IMR-90 (cell line): ENCODE results near the gene TADA2A. TPM values are rescaled to one million over a fixed set of nuclear protein-coding genes. Genes with fewer than 3 reads are reported as not detected.

ENCODE experiments used
- ATAC-seq: fragments of 200-7000 bp; cut with Tn5 transposase; 2 replicates; pipeline ENCODE4 v1.9.1; 2020; ENCODE audit warnings: low read depth, mild to moderate bottlenecking, moderate library complexity
- BruUV-seq: library from RNA; stranded (reverse); fragments of 400-500 nt; replicated peaks from 2 replicates; lab custom pipeline; 2021; lab: Mats Ljungman, UMichigan
- CTCF ChIA-PET: fragments of 300-600 bp; formaldehyde crosslinking; extraction: SDS; loops from one replicate; lab custom pipeline; 2021; ENCODE audit warnings: antibody characterized with exemption; lab: Yijun Ruan, JAX
- POLR2A ChIA-PET: fragments of 300-600 bp; sonication (Branson Sonifier 250); formaldehyde crosslinking; loops from one replicate; lab custom pipeline; 2022; ENCODE audit warnings: antibody characterized with exemption; ENCODE audit not compliant: unreplicated experiment; lab: Charles Lee
- DNase-seq: peaks from one replicate; pipeline ENCODE4 v3.0.0; 2013
- H2AFZ ChIP-seq: replicated peaks from 2 replicates; pipeline ENCODE3; 2013; ENCODE audit warnings: low read length, mild to moderate bottlenecking; ENCODE audit not compliant: poor library complexity
- H2AK5ac ChIP-seq: 2 replicates; pipeline ENCODE4 v1.6.1; 2013; ENCODE audit warnings: low read depth, low read length, inconsistent platforms
- H2AK9ac ChIP-seq: replicated peaks from 2 replicates; pipeline ENCODE3; 2013; ENCODE audit warnings: mild to moderate bottlenecking, low read depth, low read length, moderate library complexity; ENCODE audit not compliant: poor library complexity
- H2BK120ac ChIP-seq: 2 replicates; pipeline ENCODE4 v1.6.1; 2013; ENCODE audit warnings: low read depth, low read length, inconsistent platforms
- H2BK15ac ChIP-seq: 3 replicates; pipeline ENCODE4 v1.6.1; 2013; ENCODE audit warnings: low read depth, low read length, inconsistent platforms
- H2BK20ac ChIP-seq: 2 replicates; pipeline ENCODE4 v1.6.1; 2013; ENCODE audit warnings: low read depth, mild to moderate bottlenecking, inconsistent platforms, low read length, moderate library complexity
- H2BK5ac ChIP-seq: 2 replicates; pipeline ENCODE4 v1.6.1; 2013; ENCODE audit warnings: mild to moderate bottlenecking, low read depth, low read length, inconsistent platforms; ENCODE audit not compliant: poor library complexity, severe bottlenecking
- H3K14ac ChIP-seq: replicated peaks from 2 replicates; pipeline ENCODE4 v1.6.1; 2013; ENCODE audit warnings: low read depth, low read length, inconsistent platforms
- H3K18ac ChIP-seq: 2 replicates; pipeline ENCODE4 v1.6.1; 2013; ENCODE audit warnings: low read depth, low read length, control low read depth
- H3K23ac ChIP-seq: 2 replicates; pipeline ENCODE4 v1.6.1; 2013; ENCODE audit warnings: low read depth, low read length, inconsistent platforms
- H3K27ac ChIP-seq: 2 replicates; pipeline ENCODE4 v1.5.1; 2013; ENCODE audit warnings: mild to moderate bottlenecking, control low read depth, low read length; ENCODE audit not compliant: insufficient read depth
- H3K27me3 ChIP-seq: 2 replicates; pipeline ENCODE4 v1.6.1; 2013; ENCODE audit warnings: low read length; ENCODE audit not compliant: control insufficient read depth, insufficient read depth
- H3K36me3 ChIP-seq: 2 replicates; pipeline ENCODE4 v1.6.1; 2013; ENCODE audit warnings: low read length, mixed read lengths; ENCODE audit not compliant: control insufficient read depth, insufficient read depth
- H3K4ac ChIP-seq: 2 replicates; pipeline ENCODE4 v1.6.1; 2013; ENCODE audit warnings: low read depth, low read length, inconsistent platforms
- H3K4me1 ChIP-seq: 2 replicates; pipeline ENCODE4 v1.6.1; 2013; ENCODE audit warnings: low read length, mixed read lengths; ENCODE audit not compliant: control insufficient read depth, insufficient read depth
- H3K4me2 ChIP-seq: 2 replicates; pipeline ENCODE4 v1.6.1; 2013; ENCODE audit warnings: low read depth, mild to moderate bottlenecking, control low read depth, low read length, moderate library complexity
- H3K4me3 ChIP-seq: 2 replicates; pipeline ENCODE4 v1.5.1; 2013; ENCODE audit warnings: low read depth, mild to moderate bottlenecking, control low read depth, low read length, moderate library complexity; ENCODE audit not compliant: insufficient read depth
- H3K56ac ChIP-seq: 2 replicates; pipeline ENCODE4 v1.6.1; 2013; ENCODE audit warnings: low read length, inconsistent platforms; ENCODE audit not compliant: insufficient read depth; ENCODE audit errors: extremely low read depth
- H3K79me1 ChIP-seq, 2 experiments: 2 replicates each; pipeline ENCODE4 v1.6.1; 2013; ENCODE audit warnings: low read length in 2 of 2, inconsistent platforms in 1 of 2, low read depth in 1 of 2
- H3K9ac ChIP-seq: 2 replicates; pipeline ENCODE4 v1.6.1; 2013; ENCODE audit warnings: low read depth, low read length, control low read depth
- H3K9me1 ChIP-seq: 2 replicates; pipeline ENCODE4 v1.6.1; 2013; ENCODE audit warnings: low read length, inconsistent platforms; ENCODE audit not compliant: insufficient read depth
- H3K9me3 ChIP-seq: 2 replicates; pipeline ENCODE4 v1.6.1; 2013; ENCODE audit warnings: low read length; ENCODE audit not compliant: control insufficient read depth, insufficient read depth
- H4K20me1 ChIP-seq: 2 replicates; pipeline ENCODE4 v1.6.1; 2013; ENCODE audit warnings: low read length, inconsistent platforms; ENCODE audit not compliant: insufficient read depth
- H4K5ac ChIP-seq: 2 replicates; pipeline ENCODE4 v1.6.1; 2013; ENCODE audit warnings: mild to moderate bottlenecking, low read depth, low read length, control low read depth
- H4K8ac ChIP-seq, 2 experiments: 2 replicates each; pipeline ENCODE4 v1.6.1; 2013; ENCODE audit warnings: low read depth in 2 of 2, low read length in 2 of 2, control low read depth in 1 of 2, inconsistent platforms in 1 of 2
- H4K91ac ChIP-seq: 2 replicates; pipeline ENCODE4 v1.6.1; 2013; ENCODE audit warnings: low read depth, low read length, inconsistent platforms; ENCODE audit not compliant: insufficient read depth
- CEBPB ChIP-seq: IDR thresholded peaks from 2 replicates; pipeline ENCODE4 v1.6.1; 2012; ENCODE audit warnings: low read depth, low read length, improper control_type of control experiment
- CHD1 ChIP-seq: IDR thresholded peaks from 2 replicates; pipeline ENCODE4 v1.6.1; 2012; ENCODE audit warnings: low read depth, low read length, improper control_type of control experiment
- CTCF ChIP-seq: conservative IDR thresholded peaks from 2 replicates; pipeline ENCODE4 v1.5.1; 2012; ENCODE audit warnings: mild to moderate bottlenecking, low read depth, low read length, improper control_type of control experiment
- FOS ChIP-seq: fragments of 150-350 bp; IDR thresholded peaks from 2 replicates; pipeline ENCODE4 v1.6.1; 2016; ENCODE audit warnings: low read depth, low read length
- MAFK ChIP-seq: IDR thresholded peaks from 2 replicates; pipeline ENCODE4 v1.6.1; 2012; ENCODE audit warnings: low read depth, low read length, improper control_type of control experiment
- MAZ ChIP-seq: IDR thresholded peaks from 2 replicates; pipeline ENCODE4 v1.6.1; 2012; ENCODE audit warnings: low read depth, mild to moderate bottlenecking, low read length, improper control_type of control experiment, moderate library complexity, borderline replicate concordance
- NFE2L2 ChIP-seq: fragments of 150-350 bp; IDR thresholded peaks from 2 replicates; pipeline ENCODE4 v1.6.1; 2016; ENCODE audit warnings: low read depth, mild to moderate bottlenecking, low read length
- POLR2A ChIP-seq: IDR thresholded peaks from 2 replicates; pipeline ENCODE4 v1.6.1; 2012; ENCODE audit warnings: mild to moderate bottlenecking, low read depth, low read length
- RAD21 ChIP-seq: IDR thresholded peaks from 2 replicates; pipeline ENCODE4 v1.6.1; 2012; ENCODE audit warnings: low read length, improper control_type of control experiment
- RCOR1 ChIP-seq: IDR thresholded peaks from 2 replicates; pipeline ENCODE4 v1.6.1; 2012; ENCODE audit warnings: mild to moderate bottlenecking, low read length, improper control_type of control experiment; ENCODE audit not compliant: insufficient replicate concordance
- SMC3 ChIP-seq: fragments of 150-350 bp; IDR thresholded peaks from 2 replicates; pipeline ENCODE4 v1.6.1; 2016; ENCODE audit warnings: low read depth, mild to moderate bottlenecking, antibody characterized with exemption, low read length, moderate library complexity
- USF2 ChIP-seq: fragments of 150-350 bp; IDR thresholded peaks from 2 replicates; pipeline ENCODE4 v1.6.1; 2017; ENCODE audit warnings: mild to moderate bottlenecking, antibody characterized with exemption, low read length, low read depth
- WGBS, 2 experiments: methylation state at CpG; one replicate each; pipeline versions ENCODE4 v1.1.5 to v1.1.7; 2013; ENCODE audit warnings: missing lambda C conversion rate in 2 of 2; ENCODE audit not compliant: insufficient read length in 1 of 2; ENCODE audit errors: extremely low coverage in 2 of 2; 5-methylcytosine and 5-hydroxymethylcytosine counted together
- dilution Hi-C: fragments of 300-500 bp; cut with HindIII; formaldehyde crosslinking; loops from one replicate; pipeline ENCODE4 v1.14.3; 2018; ENCODE audit warnings: low sequenced_read_pairs; ENCODE audit not compliant: unreplicated experiment
- in situ Hi-C: fragments of 300-500 bp; cut with MboI; formaldehyde crosslinking; loops from 3 replicates; pipeline ENCODE4 v1.14.3; 2019; ENCODE audit warnings: low sequenced_read_pairs, inconsistent platforms, mixed read lengths
- intact Hi-C: fragments of 100-400 bp; cut with micrococcal nuclease; formaldehyde crosslinking; loops from 2 replicates; pipeline ENCODE4 v1.10.0; 2022
- polyA plus RNA-seq, 3 experiments: library from polyadenylated mRNA; depleted of rRNA; stranded (reverse); fragments of >200 nt; gene quantifications; 2 replicates each; pipeline ENCODE4 v1.2.3, GENCODE V29; 2012; ENCODE audit warnings: low replicate concordance in 1 of 3
- total RNA-seq: library from RNA; depleted of rRNA; stranded (reverse); fragments of >200 nt; gene quantifications from 2 replicates; pipeline ENCODE4 v1.2.3, GENCODE V29; 2012

TADA2A gene
- total and polyA plus RNA-seq, 2 of the 4 experiments (the other 2 are of a cell fraction), result 13.1 to 19.7 TPM

GRCh38 chr17:37488009-37488604 lies 81.4 kb downstream of the TADA2A start (continued):
- TF ChIP-seq MAZ (no peak), SMC3 (no peak)

GRCh38 chr17:37488607-37489196 lies 82.0 kb downstream of the TADA2A start:
- no TSS peak for BruUV-seq
- Histone ChIP-seq H3K9me3 (no peaks in the 10 kb centered on the region), H2BK120ac (peak overlapping the region; percentile 22), H3K9me1 (peaks cover 4% of the 10 kb centered on the region; the same call in 1 of the 2 replicates), H4K20me1 (peaks cover 31% of the 10 kb centered on the region), H3K4me1 (peaks cover 8% of the 10 kb centered on the region; the same call in 1 of the 2 replicates), H2AK5ac (peak overlapping the region; percentile 96), H3K27ac (peak overlapping the region; percentile 94), H3K36me3 (no peaks in the 10 kb centered on the region), H3K23ac (peak overlapping the region; percentile 51), H2BK5ac (peak overlapping the region; percentile 97), H2BK15ac (peak overlapping the region; percentile 79; the same call in 2 of the 3 replicates), H3K4me3 (peak overlapping the region; percentile 95), H3K4ac (peak overlapping the region; percentile 94), H3K56ac (peak overlapping the region; percentile 65), H2AFZ (peak overlapping the region; percentile 94), H4K91ac (peak overlapping the region; percentile 87), H3K79me1 (peaks cover 0 to 39% of the 10 kb centered on the region in 2 experiments; a peak in 2 of 4 replicates), H3K27me3 (no peaks in the 10 kb centered on the region), H2BK20ac (peak overlapping the region; percentile 44), H4K5ac (no peak overlapping the region), H3K18ac (0 out of 2 replicates have a peak overlapping the region, but pooled peaks have one; percentile 11), H4K8ac (peak overlapping the region; percentile 50 to 58; a peak in 2 of 4 replicates), H3K14ac (peak overlapping the region; percentile 89), H3K4me2 (peak overlapping the region; percentile 58), H3K9ac (peak overlapping the region; percentile 93), H2AK9ac (peak overlapping the region; percentile 99)
- in situ Hi-C loops, result no loop called here
- ChIA-PET POLR2A (interaction anchor here (0.6 kb wide), 1 partner anchor 9 kb away, joined by 3 read pairs; no protein-coding TSS in a partner anchor), CTCF (no interaction called here)
- WGBS, 2 experiments, result 0% methylated on average over 12 of the region's 25 CpGs; no CpG with 5 or more reads in 1 of the 2 experiments
- dilution Hi-C loops, result no loop called here
- ATAC-seq (peak; percentile 12), DNase-seq (peak; percentile 97)
- intact Hi-C loops, result loop anchor here (2.0 kb wide), 1 partner anchor 116 kb away; no protein-coding TSS in a partner anchor
- TF ChIP-seq SMC3 (no peak), MAFK (peak; percentile 98), POLR2A (no peak), RAD21 (no peak), USF2 (peak; percentile 79), CHD1 (0 out of 2 replicates have a peak, but pooled peaks have one; percentile 88), NFE2L2 (peak; percentile 47; the same call in 1 of the 2 replicates), CEBPB (peak; percentile 63), CTCF (no peak), RCOR1 (peak; percentile 51), MAZ (no peak), FOS (peak; percentile 87)
